GM23338 (cell line): Measurements from ENCODE around the gene HACD2. TPM values are rescaled to one million over a fixed set of nuclear protein-coding genes. Genes with fewer than 3 reads are reported as not detected.

Source experiments
- ATAC-seq: fragments of 200-7000 bp; cut with Tn5 transposase; 3 replicates; pipeline ENCODE4 v1.9.1; 2020
- DNase-seq: peaks from one replicate; pipeline ENCODE4 v3.0.0-alpha.2; 2015; ENCODE audit warnings: low spot score
- H2AFZ ChIP-seq: fragments of 200-600 bp; sonication (generic); 2 replicates; pipeline ENCODE4 v1.8.0; 2016; ENCODE audit warnings: antibody characterized with exemption, mild to moderate bottlenecking, moderate library complexity
- H3F3A ChIP-seq: fragments of 200-600 bp; sonication (generic); replicated peaks from 2 replicates; pipeline ENCODE4 v1.8.0; 2017; ENCODE audit warnings: antibody characterized with exemption, mixed run types, low read depth
- H3K27ac ChIP-seq: fragments of 200-600 bp; sonication (generic); 2 replicates; pipeline ENCODE4 v1.6.1; 2016; ENCODE audit warnings: low read depth
- H3K27me3 ChIP-seq: fragments of 200-600 bp; sonication (generic); 2 replicates; pipeline ENCODE4 v1.8.0; 2016; ENCODE audit warnings: mild to moderate bottlenecking, mixed run types, moderate library complexity; ENCODE audit not compliant: insufficient read depth
- H3K36me3 ChIP-seq: fragments of 200-600 bp; sonication (generic); 2 replicates; pipeline ENCODE4 v1.8.0; 2016; ENCODE audit warnings: mild to moderate bottlenecking; ENCODE audit not compliant: insufficient read depth
- H3K4me1 ChIP-seq: fragments of 200-600 bp; sonication (generic); 2 replicates; pipeline ENCODE4 v1.8.0; 2016; ENCODE audit warnings: mild to moderate bottlenecking, moderate library complexity; ENCODE audit not compliant: insufficient read depth
- H3K4me2 ChIP-seq: fragments of 200-600 bp; sonication (generic); 2 replicates; pipeline ENCODE4 v1.7.1; 2017; ENCODE audit warnings: mixed run types
- H3K4me3 ChIP-seq: fragments of 200-600 bp; sonication (generic); 2 replicates; pipeline ENCODE4 v1.6.1; 2016; ENCODE audit warnings: mixed run types
- H3K79me2 ChIP-seq: fragments of 200-600 bp; sonication (generic); replicated peaks from 2 replicates; pipeline ENCODE4 v1.8.0; 2017; ENCODE audit warnings: mild to moderate bottlenecking; ENCODE audit not compliant: insufficient read depth
- H3K9me2 ChIP-seq: fragments of 200-600 bp; sonication (generic); 2 replicates; pipeline ENCODE4 v1.8.0; 2017; ENCODE audit not compliant: insufficient read depth
- H4K20me1 ChIP-seq: fragments of 200-600 bp; sonication (generic); replicated peaks from 2 replicates; pipeline ENCODE4 v1.8.0; 2017; ENCODE audit warnings: mild to moderate bottlenecking; ENCODE audit not compliant: insufficient read depth
- H3K27ac Mint-ChIP-seq: 2 replicates; pipeline ENCODE4 v1.8.0; 2020; ENCODE audit warnings: inconsistent platforms, mild to moderate bottlenecking, moderate library complexity, mixed read lengths
- H3K27me3 Mint-ChIP-seq: 3 replicates; pipeline ENCODE4 v1.8.0; 2022; ENCODE audit warnings: low read depth, mild to moderate bottlenecking, moderate library complexity, mixed read lengths, inconsistent platforms; ENCODE audit not compliant: insufficient read depth, poor library complexity
- H3K36me3 Mint-ChIP-seq: 3 replicates; pipeline ENCODE4 v1.8.0; 2021; ENCODE audit warnings: low read depth, mild to moderate bottlenecking, inconsistent platforms, moderate library complexity, mixed read lengths
- H3K4me1 Mint-ChIP-seq: 3 replicates; pipeline ENCODE4 v1.8.0; 2020; ENCODE audit warnings: mild to moderate bottlenecking, inconsistent platforms, mixed read lengths
- H3K4me3 Mint-ChIP-seq: 3 replicates; pipeline ENCODE4 v1.8.0; 2021; ENCODE audit warnings: moderate library complexity, mild to moderate bottlenecking, inconsistent platforms, mixed read lengths
- H3K9me3 Mint-ChIP-seq: 3 replicates; pipeline ENCODE4 v1.8.0; 2020; ENCODE audit warnings: moderate library complexity, mild to moderate bottlenecking, inconsistent platforms, mixed read lengths
- CREB1 ChIP-seq: fragments of 250-450 bp; sonication (Bioruptor Pico); IDR thresholded peaks from 2 replicates; pipeline ENCODE4 v1.5.0; 2020; ENCODE audit warnings: low read depth, mild to moderate bottlenecking, moderate library complexity
- CTCF ChIP-seq, 2 experiments: fragments of 200-600 bp in 1 of 2; sonication (generic) in 1 of 2; conservative IDR thresholded peaks; 2 replicates each; pipeline versions ENCODE4 v1.5.1 to v1.6.1; 2016 to 2017; ENCODE audit warnings: antibody characterized with exemption in 2 of 2, low read depth in 2 of 2, mild to moderate bottlenecking in 2 of 2, moderate library complexity in 1 of 2
- EZH2phosphoT487 ChIP-seq: fragments of 200-600 bp; sonication (generic); IDR thresholded peaks from one replicate; pipeline ENCODE4 v1.8.1; 2018; ENCODE audit warnings: antibody characterized with exemption; ENCODE audit not compliant: unreplicated experiment
- JUNB ChIP-seq: IDR thresholded peaks from one replicate; pipeline ENCODE4 v1.6.1; 2016; ENCODE audit warnings: antibody characterized with exemption; ENCODE audit not compliant: unreplicated experiment
- POLR2AphosphoS5 ChIP-seq: IDR thresholded peaks from 2 replicates; pipeline ENCODE4 v1.6.1; 2016; ENCODE audit warnings: antibody characterized with exemption, low read depth
- ZNF114 ChIP-seq: fragments of 250-450 bp; sonication (Bioruptor Pico); IDR thresholded peaks from 2 replicates; pipeline ENCODE4 v1.5.0; 2020; ENCODE audit warnings: mild to moderate bottlenecking, moderate library complexity
- ZNF331 ChIP-seq: fragments of 250-450 bp; sonication (Bioruptor Pico); IDR thresholded peaks from 2 replicates; pipeline ENCODE4 v1.5.0; 2020; ENCODE audit warnings: low read depth, mild to moderate bottlenecking, moderate library complexity
- ZNF462 ChIP-seq: fragments of 250-450 bp; sonication (Bioruptor Pico); IDR thresholded peaks from 2 replicates; pipeline ENCODE4 v1.5.0; 2020; ENCODE audit warnings: mild to moderate bottlenecking, moderate library complexity
- polyA plus RNA-seq: library from polyadenylated mRNA; unstranded; fragments of >200 nt; fragmentation: Nextera tagmentation; extraction: Ambion mirVana; gene quantifications from 2 replicates; pipeline ENCODE4 v1.2.1, GENCODE V29; 2016
- total RNA-seq: library from RNA; depleted of rRNA; stranded (reverse); fragments of >200 nt; shearing (Covaris generic); gene quantifications from 2 replicates; pipeline ENCODE4 v1.2.3, GENCODE V29; 2014

HACD2 gene
- total and polyA plus RNA-seq, 2 experiments from 2014 or later: 13.4 to 31.5 TPM

- no peak for TF ChIP-seq ZNF462 (CRISPR knock-in tag)
- no peak for TF ChIP-seq ZNF114 (CRISPR knock-in tag)
- TF ChIP-seq CTCF (conservative IDR thresholded peaks at IDR 0.05; ENCODE audit: low read depth in 2 of 2): no peak
- TF ChIP-seq POLR2AphosphoS5: no peak
- no peak for TF ChIP-seq ZNF331 (CRISPR knock-in tag)
- no peak for TF ChIP-seq JUNB
- TF ChIP-seq CREB1 (CRISPR knock-in tag): no peak
These were observed 64.2 kb downstream of the HACD2 start (continued) for GRCh38 chr3:123520656-123521055.

GRCh38 chr3:123518892-123519485 is 65.9 kb downstream of the HACD2 start:
- H3K4me1 Mint-ChIP-seq: no peaks in the 10 kb centered on the region
- Histone ChIP-seq H3K27ac (no peak overlapping the region), H3K4me3 (no peak overlapping the region), H3K27me3 (no peaks in the 10 kb centered on the region), H4K20me1 (peaks cover 5% of the 10 kb centered on the region; the same call in 1 of the 2 replicates), H3F3A (no peaks in the 10 kb centered on the region), H3K4me2 (no peak overlapping the region), H3K79me2 (no peaks in the 10 kb centered on the region), H3K36me3 (no peaks in the 10 kb centered on the region), H3K9me2 (no peaks in the 10 kb centered on the region), H2AFZ (no peak overlapping the region), H3K4me1 (no peaks in the 10 kb centered on the region)
- no peaks in the 10 kb centered on the region for H3K36me3 Mint-ChIP-seq
- no peak overlapping the region for H3K4me3 Mint-ChIP-seq
- DNase-seq: no peak
- H3K27ac Mint-ChIP-seq: no peak overlapping the region
- no peaks in the 10 kb centered on the region for H3K9me3 Mint-ChIP-seq
- H3K27me3 Mint-ChIP-seq: no peaks in the 10 kb centered on the region
- ATAC-seq: no peak
- no peak for TF ChIP-seq POLR2AphosphoS5
- no peak for TF ChIP-seq JUNB
- TF ChIP-seq CREB1 (CRISPR knock-in tag): no peak
- no peak for TF ChIP-seq EZH2phosphoT487
